LHCN-M2 (cell line): Measurements from ENCODE around the gene DCUN1D3. TPM values are rescaled to one million over a fixed set of nuclear protein-coding genes. Genes with fewer than 3 reads are reported as not detected.
"Not testable (repeated sequence)": the region's sequence is repeated elsewhere in the genome, so short reads cannot be mapped to it uniquely, and the experiment has no call there.

Source experiments
- DNase-seq: peaks from one replicate; pipeline ENCODE4 v3.0.0-alpha.2; 2012; ENCODE audit warnings: low read depth
- total RNA-seq: library from RNA; depleted of rRNA; stranded (reverse); fragments of >200 nt; gene quantifications from 2 replicates; pipeline ENCODE4 v1.2.3, GENCODE V29; 2014

The DCUN1D3 gene
- total RNA-seq, 1 experiment from 2014 or later, result 30.0 TPM

DNA sequence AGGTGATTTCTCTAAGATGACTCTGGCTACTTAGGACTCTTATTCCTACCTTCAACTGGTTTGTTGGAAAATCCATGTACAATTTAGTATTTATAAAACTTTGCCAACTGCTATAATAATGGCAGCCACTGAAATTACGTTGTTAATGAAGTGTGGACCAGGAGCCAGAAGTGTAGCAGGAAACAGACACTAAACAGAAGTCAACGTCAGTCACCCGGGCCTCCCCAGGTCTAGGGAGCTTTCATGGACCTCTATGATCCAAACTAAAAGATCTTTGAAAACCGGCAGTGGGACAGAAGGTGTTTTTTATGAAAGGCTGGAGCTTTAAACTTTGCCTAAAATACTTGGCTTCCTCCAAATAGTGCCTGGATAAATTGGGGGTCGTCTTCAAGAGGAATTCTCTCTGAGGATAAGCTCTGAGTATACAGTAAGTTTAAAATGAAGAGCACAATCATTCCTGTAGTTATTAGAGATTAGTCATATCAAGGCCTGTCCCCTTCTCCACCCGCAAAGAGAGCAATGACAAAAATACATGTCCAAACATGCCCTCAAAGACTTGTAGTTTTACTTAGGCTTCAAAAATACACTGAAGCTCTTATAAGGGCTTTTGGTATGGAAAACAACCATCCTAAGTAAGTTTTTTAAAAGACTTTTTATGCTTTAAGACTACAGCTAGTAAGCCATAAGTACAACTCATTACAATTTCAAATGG is 34.6 kb downstream of the DCUN1D3 start:
- DNase-seq, result peak; percentile 78

DNA sequence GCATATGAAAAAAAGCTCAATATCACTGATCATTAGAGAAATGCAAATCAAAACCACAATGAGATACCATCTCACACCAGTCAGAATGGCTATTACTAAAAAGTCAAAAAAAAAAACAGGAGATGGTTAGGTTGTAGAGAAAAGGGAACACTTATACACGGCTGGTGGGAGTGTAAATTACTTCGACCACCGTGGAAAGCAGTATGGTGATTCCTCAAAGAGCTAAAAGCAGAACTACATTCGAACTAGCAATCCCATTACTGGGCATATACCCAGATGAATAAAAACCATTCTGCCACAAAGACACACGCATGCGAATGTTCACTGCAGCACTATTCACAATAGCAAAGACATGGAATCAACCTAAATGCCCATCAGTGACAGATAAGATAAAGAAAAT is 35.8 kb downstream of the DCUN1D3 start:
- DNase-seq, result not testable (repeated sequence)

DNA sequence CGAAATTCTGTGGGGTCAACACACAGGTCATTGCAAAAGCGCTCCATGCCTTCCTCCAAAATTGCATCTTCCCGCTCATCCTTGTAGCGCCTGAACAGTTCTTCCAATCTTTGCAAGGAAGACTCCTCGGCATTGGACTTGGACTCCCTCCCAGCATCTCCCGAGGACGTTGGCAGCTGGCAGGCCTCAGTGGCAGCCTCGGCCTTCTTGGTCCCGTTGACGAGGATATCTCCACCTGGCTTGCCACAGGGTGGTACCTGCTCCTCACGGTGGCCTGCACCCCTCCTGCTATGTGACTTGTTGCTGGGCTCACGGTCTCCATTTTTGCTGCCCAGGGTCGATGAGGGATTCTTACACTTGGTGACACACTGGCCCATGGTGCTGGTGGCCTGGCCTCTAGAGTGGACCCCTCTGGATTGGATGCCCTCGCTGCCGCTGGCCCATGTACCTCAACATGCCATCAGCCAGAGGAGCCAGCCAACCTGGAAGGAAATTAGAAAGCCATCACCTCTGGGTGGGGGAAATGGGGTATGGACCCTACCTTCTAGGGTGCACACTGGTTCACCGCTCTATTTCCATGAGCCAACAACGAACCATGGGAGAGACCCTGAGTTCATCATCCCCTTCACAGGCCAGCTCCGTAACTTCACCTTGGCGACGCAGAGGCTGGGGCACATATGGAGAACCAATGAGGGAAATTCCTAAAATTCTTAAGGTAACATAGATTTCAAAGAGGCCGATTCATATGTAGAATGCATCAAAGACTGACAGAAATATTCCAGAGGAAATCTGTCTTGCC is 37.8 kb downstream of the DCUN1D3 start:
- no peak for DNase-seq

DNA sequence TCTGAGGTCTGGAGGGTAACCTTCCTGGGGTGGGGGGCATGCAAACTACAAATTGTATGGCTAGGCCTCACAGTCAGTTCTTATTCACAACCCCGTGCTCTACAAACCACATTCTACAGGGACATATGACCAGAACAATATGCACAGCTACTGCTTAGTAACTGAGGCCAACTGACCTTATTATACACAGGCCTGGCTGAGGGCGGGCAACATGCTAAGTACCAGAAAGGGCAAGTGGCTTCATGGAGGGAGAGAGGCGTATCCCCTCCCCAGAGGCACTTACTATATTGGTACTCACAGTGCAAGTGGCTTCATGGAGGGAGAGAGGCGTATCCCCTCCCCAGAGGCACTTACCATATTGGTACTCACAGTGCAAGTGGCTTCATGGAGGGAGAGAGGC is 39.2 kb downstream of the DCUN1D3 start:
- DNase-seq, result not testable (repeated sequence)

DNA sequence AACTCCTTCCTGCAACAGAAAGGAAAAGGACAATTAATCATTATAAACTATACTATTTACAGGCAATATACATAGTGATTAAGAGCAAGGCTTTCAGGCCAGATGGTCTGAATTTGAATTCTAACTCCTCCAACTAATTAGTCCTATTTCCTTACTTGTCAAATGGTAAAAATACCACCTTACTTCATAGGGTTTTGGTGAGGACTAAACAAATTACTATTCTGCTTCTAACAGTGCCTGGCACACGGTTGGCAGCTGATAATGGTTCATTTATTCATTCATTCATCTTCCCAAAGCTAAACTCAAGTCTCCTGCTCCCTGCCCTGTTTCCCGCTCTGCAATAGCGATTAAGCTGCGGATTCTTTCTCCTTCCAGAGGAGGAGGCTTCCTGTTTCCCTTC is 39.8 kb downstream of the DCUN1D3 start:
- no peak for DNase-seq

DNA sequence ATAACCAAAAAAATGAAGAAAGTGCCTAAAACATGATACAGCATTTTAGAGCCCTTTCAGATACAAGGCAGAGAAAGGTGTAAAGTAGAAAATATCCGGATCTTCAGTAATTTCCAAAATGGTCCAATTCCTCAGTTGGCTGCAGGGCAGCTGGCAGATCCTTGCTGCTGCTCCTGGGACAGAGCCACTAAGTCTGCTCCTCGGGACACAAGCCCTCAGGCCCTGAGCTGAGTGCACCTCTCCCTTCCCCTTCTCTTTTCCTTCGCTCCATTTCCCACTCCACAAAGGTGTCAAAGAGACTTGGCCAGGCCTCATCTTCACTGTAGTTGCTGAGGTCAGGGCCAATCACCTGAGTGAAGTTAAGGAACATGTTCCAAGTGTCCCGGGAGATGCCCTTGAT is 40.5 kb downstream of the DCUN1D3 start:
- no peak for DNase-seq

DNA sequence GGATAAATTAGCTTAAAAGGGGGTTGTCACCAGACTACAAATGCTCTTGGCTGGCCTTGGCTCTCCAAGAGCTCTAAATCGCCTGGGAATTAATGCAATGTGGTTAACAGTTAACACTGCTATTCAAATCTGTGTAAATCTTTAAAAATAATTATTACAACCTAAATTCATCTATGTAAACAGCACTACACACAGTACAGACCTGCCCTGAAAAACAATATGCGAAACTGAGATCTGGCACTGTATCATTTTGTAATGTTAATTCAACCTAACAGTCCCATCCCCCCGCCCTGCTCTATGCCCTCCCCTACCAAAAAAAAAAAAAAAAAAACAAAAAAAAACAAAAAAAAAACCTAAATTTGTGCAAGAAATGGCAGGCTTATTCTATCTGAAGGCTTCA is 40.9 kb downstream of the DCUN1D3 start:
- DNase-seq, result no peak

DNA sequence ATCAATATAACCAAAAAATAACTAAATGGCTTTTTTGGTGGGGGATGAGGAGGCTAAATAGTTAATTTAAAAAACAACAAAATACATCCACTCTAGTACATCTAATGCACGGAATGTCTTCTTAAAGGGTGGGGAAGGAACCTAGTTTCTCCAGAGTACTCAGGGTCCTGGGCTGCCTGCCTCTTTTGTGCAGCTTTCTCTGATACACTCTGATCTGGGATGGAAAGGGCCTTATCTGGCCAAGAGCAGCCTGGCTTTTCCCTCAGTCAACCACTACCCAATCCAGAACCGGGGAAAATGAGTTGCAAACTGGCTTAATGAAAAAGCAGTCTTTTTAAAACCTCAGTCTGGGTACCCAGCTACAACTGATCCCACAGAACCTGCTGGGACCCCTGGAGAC is 42.9 kb downstream of the DCUN1D3 start:
- DNase-seq, result no peak

DNA sequence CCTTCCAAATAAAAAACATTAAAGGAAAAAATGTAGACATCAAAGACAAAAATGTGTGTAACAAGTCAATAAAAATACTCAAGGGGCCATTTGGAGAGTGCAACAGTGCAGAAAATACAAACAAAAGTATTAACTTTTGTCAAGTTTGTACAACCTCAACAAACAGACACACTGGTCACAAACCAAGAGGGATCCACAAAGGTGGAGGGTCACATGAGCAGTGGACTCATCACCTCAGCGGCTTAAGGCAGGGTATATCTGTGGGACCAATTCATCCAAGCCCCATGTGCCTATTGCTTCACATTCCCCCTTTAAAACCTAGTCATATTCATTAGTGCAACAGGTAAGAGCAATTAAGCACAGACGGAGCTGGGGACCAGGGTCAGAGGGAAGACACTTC is 45.2 kb downstream of the DCUN1D3 start:
- DNase-seq, result no peak

DNA sequence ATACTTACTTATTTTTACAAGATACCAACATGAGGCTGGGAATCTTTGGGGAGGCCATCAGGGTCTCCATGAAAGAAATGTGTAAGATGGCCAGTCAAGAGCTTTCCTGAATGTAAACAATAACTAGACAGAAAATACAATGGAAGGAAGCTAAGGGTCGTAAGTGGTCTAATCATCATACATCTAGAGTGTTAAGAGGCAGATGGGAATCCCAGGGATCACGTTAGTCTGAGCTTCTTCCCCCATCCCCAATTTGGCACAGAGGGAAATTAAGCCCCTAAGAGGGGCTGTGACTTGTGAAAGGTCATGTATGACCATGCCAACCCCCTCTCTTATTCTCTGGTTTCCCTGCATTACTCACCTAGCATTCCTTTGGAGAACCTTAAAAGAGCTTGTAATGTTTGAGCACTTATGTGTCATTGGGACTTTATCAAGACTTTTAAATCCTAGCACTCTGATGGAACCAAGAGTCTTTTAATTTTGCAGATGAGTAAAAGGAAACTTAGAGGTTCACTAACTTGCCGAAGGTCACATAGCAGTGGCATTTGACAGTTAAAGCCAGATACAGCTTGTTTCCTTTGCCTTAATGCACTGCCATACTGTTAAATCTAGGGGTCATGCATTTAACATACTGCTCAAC is 46.1 kb downstream of the DCUN1D3 start:
- DNase-seq, result peak; percentile 17

DNA sequence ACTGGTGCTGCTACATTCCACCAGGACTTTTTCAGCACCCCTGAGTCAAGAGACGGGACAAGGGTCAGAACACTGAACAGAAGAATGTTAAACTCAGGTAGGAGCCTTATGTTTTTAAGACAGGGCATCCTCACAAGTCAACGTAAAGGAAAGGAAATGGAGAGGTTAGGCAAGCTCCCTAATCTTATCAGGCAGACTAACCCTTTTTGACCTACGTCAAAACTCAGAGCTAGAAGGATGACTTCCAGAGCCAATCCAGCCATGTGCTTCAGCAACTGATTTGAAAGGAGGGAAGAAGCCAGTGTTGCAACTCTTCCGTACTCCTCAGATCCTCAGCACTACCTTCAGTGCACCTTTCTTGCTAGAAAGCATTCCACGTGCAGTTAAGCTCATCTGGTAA is 47.0 kb downstream of the DCUN1D3 start:
- DNase-seq, result no peak

DNA sequence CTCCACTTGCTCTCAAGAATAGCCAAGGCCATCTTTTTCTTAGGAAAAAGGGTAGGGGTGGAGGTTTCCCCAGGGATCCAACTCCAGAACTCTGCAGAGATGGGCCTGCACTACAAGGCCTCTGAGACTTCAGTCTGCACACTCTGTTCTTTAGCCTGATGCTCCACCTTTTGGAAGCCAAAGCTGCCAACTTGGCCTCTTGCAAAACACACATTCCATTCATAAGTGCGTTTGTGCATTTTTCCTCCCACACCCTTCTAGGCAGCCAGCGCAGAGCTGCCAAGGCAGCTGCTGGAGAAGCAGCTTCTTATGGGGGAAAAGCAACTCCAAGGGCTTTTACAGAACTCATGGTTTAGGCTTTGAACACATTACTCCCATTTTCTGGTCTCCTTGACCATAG is 48.6 kb downstream of the DCUN1D3 start:
- DNase-seq, result peak; percentile 96

DNA sequence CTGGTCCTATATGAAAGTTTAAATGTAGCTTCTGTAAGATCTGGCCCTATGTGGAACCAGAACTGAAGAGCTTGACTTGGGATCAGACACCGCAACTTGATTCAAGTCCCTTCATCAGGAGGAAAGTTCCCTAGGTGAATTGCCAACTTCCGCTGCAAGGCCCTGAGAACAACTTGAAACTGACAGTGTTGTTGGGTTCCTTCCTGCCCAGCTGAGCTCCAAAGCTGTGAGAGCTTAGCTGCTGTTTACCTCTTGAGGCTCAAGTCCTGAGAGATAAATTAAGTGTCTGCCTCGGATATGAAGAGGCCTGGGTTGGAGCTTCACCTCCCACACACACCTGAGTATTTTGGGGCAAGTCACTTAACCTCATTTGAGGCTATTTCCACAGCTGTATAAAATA is 49.2 kb downstream of the DCUN1D3 start:
- DNase-seq, result no peak

DNA sequence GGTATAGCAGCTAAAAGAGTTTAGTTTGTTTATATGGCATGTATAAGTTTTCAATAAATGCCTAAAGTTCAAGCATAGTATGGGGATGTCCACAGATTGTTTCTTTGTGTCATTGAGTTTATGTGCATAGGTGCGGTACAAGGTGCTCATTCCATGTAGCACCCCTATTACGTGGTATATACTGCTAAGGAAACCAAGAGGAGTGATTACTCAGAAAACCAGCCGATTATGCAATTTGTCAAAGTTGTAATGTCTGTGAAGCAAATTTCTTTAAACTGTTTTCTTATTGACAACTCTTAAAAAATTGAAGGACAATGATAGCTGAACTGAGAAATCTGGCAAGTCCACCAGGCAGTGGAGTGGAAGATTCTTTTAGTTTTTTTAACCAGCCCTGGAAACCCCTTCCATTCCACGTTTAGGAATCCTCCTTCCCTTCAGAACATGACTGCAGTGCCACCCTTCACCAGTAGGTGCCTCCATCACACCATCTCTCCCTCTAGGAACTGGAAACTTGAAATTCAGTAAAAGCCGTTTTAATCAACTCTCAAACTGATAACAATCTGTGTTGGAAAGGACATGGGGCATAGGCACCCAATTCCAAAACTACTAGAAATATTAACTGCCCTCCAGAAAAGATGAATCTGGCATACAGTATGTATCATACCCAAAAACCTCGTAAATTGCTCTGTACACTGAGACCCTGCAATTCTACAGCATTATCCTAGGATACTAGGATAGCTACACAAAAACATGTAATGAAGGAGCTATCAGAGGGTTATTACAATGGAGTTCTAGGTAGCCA is 50.4 kb downstream of the DCUN1D3 start:
- DNase-seq, result peak; percentile 70

DNA sequence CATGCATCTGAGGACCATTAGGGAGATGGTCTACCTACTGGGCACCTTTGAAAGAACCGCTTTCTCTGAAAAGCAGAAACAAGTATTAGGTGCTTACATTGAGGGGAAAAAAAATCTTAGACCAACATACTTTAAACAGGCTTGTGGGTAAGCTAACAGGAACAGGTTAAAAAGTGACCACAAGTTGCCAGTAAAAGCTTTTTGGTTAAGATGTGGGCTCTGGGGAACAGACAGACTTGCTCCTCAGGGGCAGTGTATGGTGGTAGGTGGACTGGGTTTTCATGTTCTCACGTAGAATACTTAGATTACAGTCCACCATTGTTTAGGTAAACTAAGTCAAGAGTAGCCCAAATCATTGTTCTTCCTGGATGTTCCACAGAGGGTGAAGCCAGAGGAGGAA is 52.6 kb downstream of the DCUN1D3 start:
- DNase-seq, result no peak

DNA sequence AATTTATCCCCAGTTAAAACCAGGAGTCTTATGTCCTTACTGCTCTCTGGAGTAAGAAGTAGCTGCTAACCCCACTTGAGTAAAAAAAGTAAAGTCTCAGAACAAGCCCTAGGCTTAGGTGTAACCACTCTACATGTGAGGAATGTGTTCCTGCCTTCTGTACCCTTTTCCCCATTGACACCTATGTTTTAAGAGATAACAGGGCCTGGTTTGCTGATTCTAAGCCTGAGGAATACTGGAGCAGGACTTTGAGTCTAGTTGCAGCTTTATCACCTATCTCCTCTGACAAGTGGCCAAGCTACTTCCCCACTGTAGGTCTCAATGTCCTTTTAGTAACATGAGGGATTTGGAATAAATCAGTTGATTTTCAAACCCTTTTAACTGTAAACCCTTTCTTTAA is 53.6 kb downstream of the DCUN1D3 start:
- DNase-seq, result no peak

DNA sequence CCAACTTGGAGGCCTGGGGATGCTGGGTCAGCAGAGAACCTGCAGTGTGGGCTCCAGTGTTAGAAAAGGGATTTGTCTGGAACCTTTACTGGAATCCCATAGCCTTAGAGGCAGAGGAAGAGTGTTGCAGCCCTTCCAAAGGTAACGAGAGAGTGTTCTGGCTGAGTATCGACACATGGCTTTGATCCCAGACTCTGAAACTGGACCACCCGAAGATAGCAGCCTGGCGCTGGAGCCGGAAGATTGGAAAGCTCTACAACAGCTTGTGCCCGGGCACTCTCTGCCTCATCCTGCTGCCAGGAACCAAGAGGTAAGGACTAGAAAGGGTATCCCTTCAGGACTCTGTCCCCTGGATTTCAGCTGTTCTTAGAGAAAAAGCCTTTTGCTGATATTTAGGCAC is 54.1 kb downstream of the DCUN1D3 start:
- DNase-seq, result no peak

DNA sequence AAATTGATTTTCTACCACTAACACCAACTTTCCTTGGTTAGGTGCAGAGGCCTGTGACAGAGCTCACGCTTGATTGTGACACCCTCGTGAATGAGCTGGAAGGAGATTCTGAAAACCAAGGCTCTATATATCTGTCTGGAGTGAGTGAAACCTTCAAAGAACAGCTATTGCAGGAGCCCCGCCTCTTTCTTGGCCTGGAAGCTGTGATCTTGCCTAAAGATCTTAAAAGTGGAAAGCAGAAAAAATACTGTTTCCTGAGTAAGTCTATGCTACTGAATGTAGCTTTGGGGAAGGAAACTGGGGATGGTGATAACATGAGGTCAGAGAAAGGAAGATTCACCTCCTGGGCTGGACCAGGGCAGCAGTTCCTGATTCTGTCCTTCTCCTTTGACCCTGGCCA is 55.6 kb downstream of the DCUN1D3 start:
- no peak for DNase-seq

DNA sequence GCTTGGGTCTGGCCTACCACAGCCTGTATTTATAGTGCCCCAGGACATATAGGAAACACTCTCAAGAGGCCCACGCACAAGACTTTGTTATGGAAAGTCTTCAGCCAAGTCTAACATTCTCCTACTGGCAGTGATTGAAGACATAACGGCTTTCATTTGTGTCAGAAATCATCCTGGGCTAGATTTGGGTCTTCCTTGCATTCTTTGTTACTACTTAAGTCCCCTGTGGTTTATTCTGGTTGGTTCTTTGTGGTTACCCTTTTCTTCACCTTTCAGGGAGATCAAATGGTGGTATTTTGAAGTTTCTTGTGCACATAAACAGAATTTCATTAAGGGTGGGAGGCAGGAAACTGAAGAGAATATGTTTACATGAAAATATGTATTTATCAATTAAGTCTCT is 56.1 kb downstream of the DCUN1D3 start:
- DNase-seq, result no peak

DNA sequence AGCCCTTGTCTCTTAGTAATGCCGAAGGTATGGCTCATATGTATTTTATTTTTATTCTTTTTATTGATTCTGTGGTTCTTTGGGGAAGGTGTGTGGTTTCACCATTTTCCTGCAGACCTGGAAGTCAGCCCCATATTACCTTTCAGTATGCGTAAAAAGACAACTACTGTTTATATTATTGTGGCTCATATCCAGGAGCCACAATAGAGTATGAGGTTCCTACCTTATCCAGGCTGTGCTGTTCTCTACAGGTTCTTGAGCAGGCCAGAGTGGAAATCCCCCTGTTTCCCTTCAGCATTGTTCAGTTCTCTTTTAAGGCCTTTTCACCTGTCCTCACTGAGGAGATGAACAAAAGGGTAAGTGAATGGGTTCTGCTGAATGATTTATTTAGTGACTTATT is 60.7 kb downstream of the DCUN1D3 start:
- DNase-seq, result no peak

DNA sequence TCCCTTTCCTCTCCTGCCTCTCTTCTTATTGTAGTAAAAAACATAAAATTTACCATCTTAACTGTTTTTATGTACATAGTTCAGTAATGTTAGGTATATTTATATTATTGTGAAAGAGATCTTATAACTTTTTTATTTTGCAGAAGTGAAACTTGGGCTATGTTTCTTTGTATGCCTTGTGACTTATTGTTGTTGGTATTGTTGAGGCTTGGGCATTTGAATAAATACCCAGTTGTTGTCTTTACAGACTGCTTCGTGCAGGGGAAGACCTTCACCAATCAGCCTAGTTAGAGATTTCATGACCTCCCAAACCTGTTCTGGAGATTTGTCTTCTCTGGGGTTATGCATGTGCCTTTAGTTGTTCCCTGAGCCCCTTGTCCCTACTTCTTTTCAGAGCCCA is 61.9 kb downstream of the DCUN1D3 start:
- no peak for DNase-seq

DNA sequence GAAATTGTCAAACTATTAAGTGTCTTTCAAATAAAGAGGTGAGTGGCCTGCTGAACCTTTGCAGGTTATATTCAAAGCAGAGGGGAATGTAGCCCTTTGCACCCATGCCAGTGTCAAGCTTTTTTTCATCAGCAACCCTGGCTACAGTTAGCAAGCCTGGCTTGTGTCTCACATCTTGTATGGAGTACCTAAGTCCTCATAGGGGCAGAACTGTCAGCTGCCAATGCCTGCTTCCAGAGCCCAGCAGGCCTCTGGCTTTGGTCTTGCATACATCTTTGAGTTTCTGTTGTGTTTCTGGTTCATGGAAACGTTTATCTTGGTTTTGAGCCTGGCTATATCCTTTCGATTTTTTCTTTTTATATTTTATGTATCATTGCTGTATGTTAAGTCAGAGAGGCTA is 67.1 kb downstream of the DCUN1D3 start:
- no peak for DNase-seq
